HEK293 (cell line): ENCODE measurements around the gene PKN3.

Experiments used
- HOXA7 ChIP-seq: sonication (generic); formaldehyde crosslinking; IDR thresholded peaks from 2 replicates; pipeline ENCODE4 v1.8.1; 2022; ENCODE audit warnings: missing genetic modification reagents, borderline replicate concordance
- ZBTB21 ChIP-seq: fragments of 450-650 bp; formaldehyde crosslinking; IDR thresholded peaks from 2 replicates; pipeline ENCODE4 v1.5.1; 2017; ENCODE audit warnings: missing biosample characterization, missing genetic modification characterization
- ZNF211 ChIP-seq: fragments of 450-650 bp; formaldehyde crosslinking; IDR thresholded peaks from 2 replicates; pipeline ENCODE4 v1.5.1; 2016; ENCODE audit warnings: low read depth, missing biosample characterization, missing genetic modification characterization
- ZNF239 ChIP-seq: fragments of 450-650 bp; formaldehyde crosslinking; IDR thresholded peaks from 2 replicates; pipeline ENCODE4 v1.5.1; 2016; ENCODE audit warnings: missing biosample characterization, missing genetic modification characterization
- ZNF324 ChIP-seq: fragments of 450-650 bp; formaldehyde crosslinking; IDR thresholded peaks from 2 replicates; pipeline ENCODE4 v1.5.1; 2016; ENCODE audit warnings: missing biosample characterization, missing genetic modification characterization
- ZNF670 ChIP-seq: fragments of 450-650 bp; formaldehyde crosslinking; IDR thresholded peaks from 2 replicates; pipeline ENCODE4 v1.5.1; 2016; ENCODE audit warnings: missing biosample characterization, missing genetic modification characterization, low read depth
- TF ChIP-seq, protein P1 (sequence below): fragments of 450-650 bp; formaldehyde crosslinking; IDR thresholded peaks from 2 replicates; pipeline ENCODE4 v1.5.1; 2016; ENCODE audit warnings: missing biosample characterization, missing genetic modification characterization
- TF ChIP-seq, protein P2 (sequence below): fragments of 450-650 bp; formaldehyde crosslinking; optimal IDR thresholded peaks from 2 replicates; pipeline ENCODE3; 2016; ENCODE audit warnings: missing biosample characterization, mild to moderate bottlenecking, missing genetic modification characterization

DNA sequence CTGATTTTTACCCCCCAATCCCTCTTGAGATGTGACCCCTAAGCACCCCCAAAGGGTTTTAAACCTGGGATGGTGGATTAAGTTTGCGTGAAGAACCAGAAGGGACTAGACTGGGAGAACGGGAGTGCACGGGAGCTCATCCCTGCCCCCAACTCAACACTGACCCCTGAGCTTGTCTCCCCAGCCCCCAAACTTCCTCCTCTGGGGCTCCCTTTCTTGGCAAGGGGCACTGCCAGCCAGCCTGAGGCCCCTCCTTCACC, 18.3 kb upstream of the PKN3 start:
- TF ChIP-seq, protein P1, sequence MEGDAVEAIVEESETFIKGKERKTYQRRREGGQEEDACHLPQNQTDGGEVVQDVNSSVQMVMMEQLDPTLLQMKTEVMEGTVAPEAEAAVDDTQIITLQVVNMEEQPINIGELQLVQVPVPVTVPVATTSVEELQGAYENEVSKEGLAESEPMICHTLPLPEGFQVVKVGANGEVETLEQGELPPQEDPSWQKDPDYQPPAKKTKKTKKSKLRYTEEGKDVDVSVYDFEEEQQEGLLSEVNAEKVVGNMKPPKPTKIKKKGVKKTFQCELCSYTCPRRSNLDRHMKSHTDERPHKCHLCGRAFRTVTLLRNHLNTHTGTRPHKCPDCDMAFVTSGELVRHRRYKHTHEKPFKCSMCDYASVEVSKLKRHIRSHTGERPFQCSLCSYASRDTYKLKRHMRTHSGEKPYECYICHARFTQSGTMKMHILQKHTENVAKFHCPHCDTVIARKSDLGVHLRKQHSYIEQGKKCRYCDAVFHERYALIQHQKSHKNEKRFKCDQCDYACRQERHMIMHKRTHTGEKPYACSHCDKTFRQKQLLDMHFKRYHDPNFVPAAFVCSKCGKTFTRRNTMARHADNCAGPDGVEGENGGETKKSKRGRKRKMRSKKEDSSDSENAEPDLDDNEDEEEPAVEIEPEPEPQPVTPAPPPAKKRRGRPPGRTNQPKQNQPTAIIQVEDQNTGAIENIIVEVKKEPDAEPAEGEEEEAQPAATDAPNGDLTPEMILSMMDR (tag by site-specific recombination) = no peak
- TF ChIP-seq ZBTB21 (tag by site-specific recombination) (no peak), ZNF239 (no peak), ZNF211 (tag by site-specific recombination) (no peak), ZNF324 (tag by site-specific recombination) (no peak), ZNF670 (tag by site-specific recombination) (no peak), HOXA7 (CRISPR knock-in tag) (no peak)
- TF ChIP-seq, protein P2, sequence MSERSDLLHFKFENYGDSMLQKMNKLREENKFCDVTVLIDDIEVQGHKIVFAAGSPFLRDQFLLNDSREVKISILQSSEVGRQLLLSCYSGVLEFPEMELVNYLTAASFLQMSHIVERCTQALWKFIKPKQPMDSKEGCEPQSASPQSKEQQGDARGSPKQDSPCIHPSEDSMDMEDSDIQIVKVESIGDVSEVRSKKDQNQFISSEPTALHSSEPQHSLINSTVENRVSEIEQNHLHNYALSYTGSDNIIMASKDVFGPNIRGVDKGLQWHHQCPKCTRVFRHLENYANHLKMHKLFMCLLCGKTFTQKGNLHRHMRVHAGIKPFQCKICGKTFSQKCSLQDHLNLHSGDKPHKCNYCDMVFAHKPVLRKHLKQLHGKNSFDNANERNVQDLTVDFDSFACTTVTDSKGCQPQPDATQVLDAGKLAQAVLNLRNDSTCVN = no peak
